ENCODE measurements around the gene CEP120.

Gene CEP120

GRCh38 chr5:123299136-123299535, 124.1 kb downstream of the CEP120 start:
- DNase-seq, result no peak

- no peak for DNase-seq
Observed at GRCh38 chr5:123298335-123299030, 124.7 kb downstream of the CEP120 start.

- DNase-seq, result no peak
Observed at GRCh38 chr5:123297866-123298265, 125.3 kb downstream of the CEP120 start.

GRCh38 chr5:123297198-123297831, 125.9 kb downstream of the CEP120 start:
- DNase-seq, result no peak

Data from right kidney (tissue), 1 donor.